ENCODE measurements around the gene ABHD14A. TPM values are rescaled to one million over a fixed set of nuclear protein-coding genes. Genes with fewer than 3 reads are reported as not detected.

ABHD14A gene
- total and polyA plus RNA-seq, 2 experiments from 2014 or later, result 17.1 to 55.1 TPM

DNA sequence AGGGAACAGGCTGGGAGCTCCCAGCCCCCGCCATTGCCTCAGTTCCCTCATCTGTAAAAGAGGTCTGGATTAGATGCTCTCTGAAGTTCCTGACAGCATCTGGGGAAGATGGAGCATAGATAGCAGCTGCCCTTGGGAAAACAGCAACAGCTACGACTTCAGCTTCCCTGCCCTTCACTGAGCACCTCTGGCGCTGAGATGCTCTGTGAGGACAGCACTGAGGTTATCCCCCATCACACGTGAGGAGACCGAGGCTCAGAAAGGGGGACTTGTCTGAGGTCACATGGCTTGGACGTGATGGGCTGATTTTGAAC is 31.9 kb downstream of the ABHD14A start:
- Histone ChIP-seq H3K4me2 (no peak overlapping the region), H3K79me2 (no peaks in the 10 kb centered on the region), H3K4me1 (ENCODE audit: insufficient read depth) (peaks cover 19% of the 10 kb centered on the region), H3K9me2 (replicated peaks; ENCODE audit: insufficient read depth) (no peaks in the 10 kb centered on the region), H3K9me3 (ENCODE audit: low read depth) (no peaks in the 10 kb centered on the region), H2AFZ (no peak overlapping the region), H3K27ac (no peak overlapping the region), H3K27me3 (no peaks in the 10 kb centered on the region), H4K20me1 (ENCODE audit: insufficient read depth, poor library complexity, severe bottlenecking) (no peaks in the 10 kb centered on the region), H3K4me3 (no peak overlapping the region), H3K36me3 (replicated peaks; ENCODE audit: insufficient read depth, low read depth) (no peaks in the 10 kb centered on the region)
- WGBS (ENCODE audit: low lambda C conversion rate, missing lambda C conversion rate), result 89% methylated on average over 6 of the region's 6 CpGs
- TF ChIP-seq EZH2phosphoT487 (IDR thresholded peaks at IDR 0.05; ENCODE audit: low read depth, severe bottlenecking, unreplicated experiment), result no peak
- DNase-seq (ENCODE audit: low spot score), result no peak

DNA sequence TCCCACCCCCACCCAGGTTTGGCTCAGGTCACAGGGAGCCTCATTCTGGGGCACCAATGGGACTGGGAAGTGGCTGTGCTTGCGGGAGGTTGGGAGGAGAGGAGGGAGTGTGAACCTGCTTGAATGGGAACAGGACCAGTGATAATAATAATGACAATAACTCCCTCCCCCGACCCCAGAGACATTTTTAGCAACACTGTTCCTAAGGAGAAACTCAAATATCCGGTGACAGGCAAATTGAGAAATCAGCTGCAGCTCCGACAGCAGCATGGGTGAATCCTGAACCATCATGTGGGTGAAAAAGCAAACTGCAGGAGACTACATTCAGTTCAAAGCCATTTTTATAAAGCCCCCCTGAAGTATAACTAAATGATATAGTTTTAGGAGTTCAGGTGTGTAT is 32.4 kb downstream of the ABHD14A start:
- TF ChIP-seq EZH2 (IDR thresholded peaks at IDR 0.05; ENCODE audit: borderline replicate concordance), result no peak
- TF ChIP-seq, protein P1, sequence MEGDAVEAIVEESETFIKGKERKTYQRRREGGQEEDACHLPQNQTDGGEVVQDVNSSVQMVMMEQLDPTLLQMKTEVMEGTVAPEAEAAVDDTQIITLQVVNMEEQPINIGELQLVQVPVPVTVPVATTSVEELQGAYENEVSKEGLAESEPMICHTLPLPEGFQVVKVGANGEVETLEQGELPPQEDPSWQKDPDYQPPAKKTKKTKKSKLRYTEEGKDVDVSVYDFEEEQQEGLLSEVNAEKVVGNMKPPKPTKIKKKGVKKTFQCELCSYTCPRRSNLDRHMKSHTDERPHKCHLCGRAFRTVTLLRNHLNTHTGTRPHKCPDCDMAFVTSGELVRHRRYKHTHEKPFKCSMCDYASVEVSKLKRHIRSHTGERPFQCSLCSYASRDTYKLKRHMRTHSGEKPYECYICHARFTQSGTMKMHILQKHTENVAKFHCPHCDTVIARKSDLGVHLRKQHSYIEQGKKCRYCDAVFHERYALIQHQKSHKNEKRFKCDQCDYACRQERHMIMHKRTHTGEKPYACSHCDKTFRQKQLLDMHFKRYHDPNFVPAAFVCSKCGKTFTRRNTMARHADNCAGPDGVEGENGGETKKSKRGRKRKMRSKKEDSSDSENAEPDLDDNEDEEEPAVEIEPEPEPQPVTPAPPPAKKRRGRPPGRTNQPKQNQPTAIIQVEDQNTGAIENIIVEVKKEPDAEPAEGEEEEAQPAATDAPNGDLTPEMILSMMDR (IDR thresholded peaks at IDR 0.05; ENCODE audit: poor library complexity), result no peak
- no peak for TF ChIP-seq EZH2phosphoT487 (IDR thresholded peaks at IDR 0.05; ENCODE audit: low read depth, severe bottlenecking, unreplicated experiment)
- Histone ChIP-seq H3K4me2 (no peak overlapping the region), H3K4me3 (no peak overlapping the region), H3K36me3 (replicated peaks; ENCODE audit: insufficient read depth, low read depth) (no peaks in the 10 kb centered on the region), H2AFZ (no peak overlapping the region), H3K27ac (no peak overlapping the region), H3K4me1 (ENCODE audit: insufficient read depth) (peaks cover 19% of the 10 kb centered on the region), H3K9me3 (ENCODE audit: low read depth) (no peaks in the 10 kb centered on the region), H4K20me1 (ENCODE audit: insufficient read depth, poor library complexity, severe bottlenecking) (no peaks in the 10 kb centered on the region), H3K9me2 (replicated peaks; ENCODE audit: insufficient read depth) (no peaks in the 10 kb centered on the region), H3K79me2 (no peaks in the 10 kb centered on the region), H3K27me3 (no peaks in the 10 kb centered on the region)
- WGBS (ENCODE audit: low lambda C conversion rate, missing lambda C conversion rate), result 82% methylated on average over 4 of the region's 4 CpGs
- DNase-seq (ENCODE audit: low spot score), result no peak

DNA sequence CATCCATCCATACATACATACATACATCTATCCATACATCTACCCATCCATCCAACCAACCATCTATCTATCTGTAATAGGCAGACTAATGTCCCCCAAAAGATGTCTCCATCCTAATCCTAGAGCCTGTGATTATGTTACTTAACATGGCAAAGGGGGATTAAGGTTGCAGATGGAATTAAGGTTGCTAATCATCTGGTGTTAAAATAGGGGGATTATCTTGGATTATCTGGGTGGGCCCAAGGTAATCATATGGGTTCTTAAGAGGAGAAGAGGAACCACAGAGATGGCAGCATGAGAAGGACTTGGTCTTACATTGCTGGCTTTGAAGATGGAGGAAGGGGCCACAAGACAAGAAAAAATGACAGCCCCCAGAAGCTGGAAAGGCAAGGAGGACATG is 35.6 kb downstream of the ABHD14A start:
- H2AFZ ChIP-seq, result no peak overlapping the region
- peaks cover 8% of the 10 kb centered on the region for H3K4me1 ChIP-seq (ENCODE audit: insufficient read depth)
- DNase-seq (ENCODE audit: low spot score), result no peak
- H3K9me3 ChIP-seq (ENCODE audit: low read depth), result no peaks in the 10 kb centered on the region
- no peak overlapping the region for H3K27ac ChIP-seq
- H3K4me2 ChIP-seq, result no peak overlapping the region
- no peaks in the 10 kb centered on the region for H3K79me2 ChIP-seq
- TF ChIP-seq, protein P1 (IDR thresholded peaks at IDR 0.05; ENCODE audit: poor library complexity), result no peak
- TF ChIP-seq EZH2 (IDR thresholded peaks at IDR 0.05; ENCODE audit: borderline replicate concordance) (no peak), EZH2phosphoT487 (IDR thresholded peaks at IDR 0.05; ENCODE audit: low read depth, severe bottlenecking, unreplicated experiment) (no peak)
- no peaks in the 10 kb centered on the region for H3K36me3 ChIP-seq (replicated peaks; ENCODE audit: insufficient read depth, low read depth)
- no peaks in the 10 kb centered on the region for H3K9me2 ChIP-seq (replicated peaks; ENCODE audit: insufficient read depth)
- H3K4me3 ChIP-seq, result no peak overlapping the region
- H3K27me3 ChIP-seq, result no peaks in the 10 kb centered on the region
- H4K20me1 ChIP-seq (ENCODE audit: insufficient read depth, poor library complexity, severe bottlenecking), result no peaks in the 10 kb centered on the region

DNA sequence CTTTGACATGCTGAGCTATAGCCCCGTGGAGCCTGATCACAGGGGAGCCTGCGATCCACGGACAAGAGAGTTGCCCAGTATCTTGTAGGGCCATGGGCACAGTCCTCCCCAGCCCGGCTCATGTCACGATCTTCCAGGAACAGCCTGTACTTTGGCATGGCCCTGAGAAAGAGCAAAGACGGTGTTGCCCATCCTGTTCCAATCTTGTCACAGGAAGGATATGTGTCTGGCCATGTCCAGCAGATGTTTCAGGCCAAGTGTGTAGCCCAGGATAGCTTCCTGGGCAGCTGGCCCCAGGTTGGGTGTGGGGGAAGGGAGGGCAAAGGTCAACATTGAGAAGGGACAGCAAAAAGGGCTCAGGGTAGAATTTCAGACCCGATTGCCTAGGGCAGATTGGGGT is 37.8 kb downstream of the ABHD14A start:
- no peak overlapping the region for H3K4me3 ChIP-seq
- no peaks in the 10 kb centered on the region for H3K9me3 ChIP-seq (ENCODE audit: low read depth)
- DNase-seq (ENCODE audit: low spot score), result no peak
- 81% methylated on average over 7 of the region's 7 CpGs for WGBS (ENCODE audit: low lambda C conversion rate, missing lambda C conversion rate)
- no peaks in the 10 kb centered on the region for H3K79me2 ChIP-seq
- no peaks in the 10 kb centered on the region for H3K27me3 ChIP-seq
- H3K36me3 ChIP-seq (replicated peaks; ENCODE audit: insufficient read depth, low read depth), result no peaks in the 10 kb centered on the region
- H2AFZ ChIP-seq, result no peak overlapping the region
- no peak overlapping the region for H3K27ac ChIP-seq
- no peaks in the 10 kb centered on the region for H3K4me1 ChIP-seq (ENCODE audit: insufficient read depth)
- TF ChIP-seq EZH2phosphoT487 (IDR thresholded peaks at IDR 0.05; ENCODE audit: low read depth, severe bottlenecking, unreplicated experiment) (no peak), EZH2 (IDR thresholded peaks at IDR 0.05; ENCODE audit: borderline replicate concordance) (no peak)
- TF ChIP-seq, protein P1 (IDR thresholded peaks at IDR 0.05; ENCODE audit: poor library complexity), result no peak
- no peaks in the 10 kb centered on the region for H3K9me2 ChIP-seq (replicated peaks; ENCODE audit: insufficient read depth)
- no peak overlapping the region for H3K4me2 ChIP-seq
- no peaks in the 10 kb centered on the region for H4K20me1 ChIP-seq (ENCODE audit: insufficient read depth, poor library complexity, severe bottlenecking)

All from hepatocyte (in vitro differentiated cells).